Measurements from ENCODE around the gene COMTD1. TPM values are rescaled to one million over a fixed set of nuclear protein-coding genes. Genes with fewer than 3 reads are reported as not detected.

The COMTD1 gene
- total and polyA plus RNA-seq, 2 experiments from 2014 or later = 36.7 to 46.4 TPM

GRCh38 chr10:75281974-75282373 lies 46.2 kb upstream of the COMTD1 start:
- Histone ChIP-seq H3K27ac (no peak overlapping the region), H2AFZ (no peak overlapping the region), H3K9me3 (ENCODE audit: low read depth) (no peaks in the 10 kb centered on the region), H3K4me3 (no peak overlapping the region), H3K27me3 (no peaks in the 10 kb centered on the region), H3K79me2 (no peaks in the 10 kb centered on the region), H3K4me1 (ENCODE audit: insufficient read depth) (peaks cover 20% of the 10 kb centered on the region), H4K20me1 (ENCODE audit: insufficient read depth, poor library complexity, severe bottlenecking) (no peaks in the 10 kb centered on the region), H3K9me2 (replicated peaks; ENCODE audit: insufficient read depth) (no peaks in the 10 kb centered on the region), H3K4me2 (no peak overlapping the region), H3K36me3 (replicated peaks; ENCODE audit: insufficient read depth, low read depth) (no peaks in the 10 kb centered on the region)
- TF ChIP-seq EZH2 (IDR thresholded peaks at IDR 0.05; ENCODE audit: borderline replicate concordance) = no peak
- peak; percentile 29 for DNase-seq (ENCODE audit: low spot score)
- WGBS (ENCODE audit: low lambda C conversion rate, missing lambda C conversion rate) = 50% methylated on average over 2 of the region's 2 CpGs

- Histone ChIP-seq H3K4me3 (no peak overlapping the region), H3K4me2 (no peak overlapping the region), H3K4me1 (ENCODE audit: insufficient read depth) (peaks cover 20% of the 10 kb centered on the region), H2AFZ (no peak overlapping the region), H3K36me3 (replicated peaks; ENCODE audit: insufficient read depth, low read depth) (no peaks in the 10 kb centered on the region), H3K27ac (no peak overlapping the region), H3K9me2 (replicated peaks; ENCODE audit: insufficient read depth) (no peaks in the 10 kb centered on the region), H3K9me3 (ENCODE audit: low read depth) (no peaks in the 10 kb centered on the region), H4K20me1 (ENCODE audit: insufficient read depth, poor library complexity, severe bottlenecking) (no peaks in the 10 kb centered on the region), H3K79me2 (no peaks in the 10 kb centered on the region), H3K27me3 (no peaks in the 10 kb centered on the region)
- 79% methylated on average over 2 of the region's 2 CpGs for WGBS (ENCODE audit: low lambda C conversion rate, missing lambda C conversion rate)
- DNase-seq (ENCODE audit: low spot score) = no peak
- TF ChIP-seq EZH2phosphoT487 (IDR thresholded peaks at IDR 0.05; ENCODE audit: low read depth, severe bottlenecking, unreplicated experiment) (no peak), EZH2 (IDR thresholded peaks at IDR 0.05; ENCODE audit: borderline replicate concordance) (no peak), CTCF (IDR thresholded peaks at IDR 0.05; ENCODE audit: poor library complexity) (no peak)
Observed at GRCh38 chr10:75280236-75280635, 44.5 kb upstream of the COMTD1 start.

- Histone ChIP-seq H3K4me3 (no peak overlapping the region), H3K4me2 (no peak overlapping the region), H3K36me3 (replicated peaks; ENCODE audit: insufficient read depth, low read depth) (no peaks in the 10 kb centered on the region), H3K27me3 (no peaks in the 10 kb centered on the region), H4K20me1 (ENCODE audit: insufficient read depth, poor library complexity, severe bottlenecking) (no peaks in the 10 kb centered on the region), H3K4me1 (ENCODE audit: insufficient read depth) (no peaks in the 10 kb centered on the region), H3K9me2 (replicated peaks; ENCODE audit: insufficient read depth) (no peaks in the 10 kb centered on the region), H3K27ac (no peak overlapping the region), H3K79me2 (no peaks in the 10 kb centered on the region), H2AFZ (no peak overlapping the region), H3K9me3 (ENCODE audit: low read depth) (no peaks in the 10 kb centered on the region)
- TF ChIP-seq EZH2 (IDR thresholded peaks at IDR 0.05; ENCODE audit: borderline replicate concordance) (no peak), CTCF (IDR thresholded peaks at IDR 0.05; ENCODE audit: poor library complexity) (no peak), EZH2phosphoT487 (IDR thresholded peaks at IDR 0.05; ENCODE audit: low read depth, severe bottlenecking, unreplicated experiment) (no peak)
- 84% methylated on average over 40 of the region's 46 CpGs for WGBS (ENCODE audit: low lambda C conversion rate, missing lambda C conversion rate)
- no peak for DNase-seq (ENCODE audit: low spot score)
Observed at GRCh38 chr10:75276069-75276872, 40.5 kb upstream of the COMTD1 start.

GRCh38 chr10:75272896-75273295 lies 37.1 kb upstream of the COMTD1 start:
- H3K4me2 ChIP-seq = no peak overlapping the region
- TF ChIP-seq CTCF (IDR thresholded peaks at IDR 0.05; ENCODE audit: poor library complexity) (no peak), EZH2phosphoT487 (IDR thresholded peaks at IDR 0.05; ENCODE audit: low read depth, severe bottlenecking, unreplicated experiment) (no peak), EZH2 (IDR thresholded peaks at IDR 0.05; ENCODE audit: borderline replicate concordance) (no peak)
- WGBS (ENCODE audit: low lambda C conversion rate, missing lambda C conversion rate) = 51% methylated on average over 7 of the region's 7 CpGs
- H3K9me3 ChIP-seq (ENCODE audit: low read depth) = no peaks in the 10 kb centered on the region
- no peaks in the 10 kb centered on the region for H3K79me2 ChIP-seq
- DNase-seq (ENCODE audit: low spot score) = no peak
- H4K20me1 ChIP-seq (ENCODE audit: insufficient read depth, poor library complexity, severe bottlenecking) = no peaks in the 10 kb centered on the region
- H3K36me3 ChIP-seq (replicated peaks; ENCODE audit: insufficient read depth, low read depth) = no peaks in the 10 kb centered on the region
- H3K4me1 ChIP-seq (ENCODE audit: insufficient read depth) = no peaks in the 10 kb centered on the region
- H3K27ac ChIP-seq = no peak overlapping the region
- no peaks in the 10 kb centered on the region for H3K27me3 ChIP-seq
- H3K9me2 ChIP-seq (replicated peaks; ENCODE audit: insufficient read depth) = no peaks in the 10 kb centered on the region
- H2AFZ ChIP-seq = no peak overlapping the region
- no peak overlapping the region for H3K4me3 ChIP-seq
